Calu3 (cell line): ENCODE data around the gene VLDLR. TPM values are rescaled to one million over a fixed set of nuclear protein-coding genes. Genes with fewer than 3 reads are reported as not detected.

Experiments
- BruUV-seq: library from RNA; stranded (reverse); fragments of 400-500 nt; replicated peaks from 2 replicates; lab custom pipeline; 2021; lab: Mats Ljungman, UMichigan
- CTCF ChIA-PET: fragments of 300-600 bp; sonication (Branson Sonifier 250); formaldehyde crosslinking; loops from one replicate; lab custom pipeline; 2022; ENCODE audit warnings: antibody characterized with exemption; lab: Charles Lee
- DNase-seq: peaks from one replicate; pipeline ENCODE4 v3.0.0; 2022
- H3K27ac Mint-ChIP-seq: one replicate; pipeline ENCODE4 v1.8.0; 2022; ENCODE audit warnings: mixed read lengths; ENCODE audit not compliant: unreplicated experiment
- H3K27me3 Mint-ChIP-seq: one replicate; pipeline ENCODE4 v1.8.0; 2022; ENCODE audit warnings: mixed read lengths; ENCODE audit not compliant: unreplicated experiment
- H3K36me3 Mint-ChIP-seq: one replicate; pipeline ENCODE4 v1.8.0; 2022; ENCODE audit warnings: mild to moderate bottlenecking, moderate library complexity, mixed read lengths; ENCODE audit not compliant: insufficient read depth, unreplicated experiment
- H3K4me1 Mint-ChIP-seq: one replicate; pipeline ENCODE4 v1.8.0; 2022; ENCODE audit warnings: mild to moderate bottlenecking, low read depth, mixed read lengths; ENCODE audit not compliant: unreplicated experiment
- H3K4me3 Mint-ChIP-seq: one replicate; pipeline ENCODE4 v1.8.0; 2022; ENCODE audit warnings: mild to moderate bottlenecking, low read depth, moderate library complexity, mixed read lengths; ENCODE audit not compliant: unreplicated experiment
- H3K9me3 Mint-ChIP-seq: one replicate; pipeline ENCODE4 v1.8.0; 2022; ENCODE audit warnings: low read depth, mixed read lengths; ENCODE audit not compliant: unreplicated experiment
- intact Hi-C: fragments of 100-400 bp; cut with micrococcal nuclease; formaldehyde crosslinking; loops from one replicate; pipeline ENCODE4 v1.10.0; 2022; ENCODE audit not compliant: unreplicated experiment
- total RNA-seq: library from RNA; stranded (reverse); gene quantifications from 2 replicates; pipeline ENCODE4 v1.2.3, GENCODE V29; 2022
- TF ChIP-seq, protein P1 (sequence below): fragments of 200-600 bp; IDR thresholded peaks from one replicate; pipeline ENCODE4 v1.8.0; 2022; ENCODE audit warnings: antibody characterized with exemption; ENCODE audit not compliant: unreplicated experiment

The VLDLR gene
- total RNA-seq, 1 experiment from 2014 or later: 17.8 TPM

DNA sequence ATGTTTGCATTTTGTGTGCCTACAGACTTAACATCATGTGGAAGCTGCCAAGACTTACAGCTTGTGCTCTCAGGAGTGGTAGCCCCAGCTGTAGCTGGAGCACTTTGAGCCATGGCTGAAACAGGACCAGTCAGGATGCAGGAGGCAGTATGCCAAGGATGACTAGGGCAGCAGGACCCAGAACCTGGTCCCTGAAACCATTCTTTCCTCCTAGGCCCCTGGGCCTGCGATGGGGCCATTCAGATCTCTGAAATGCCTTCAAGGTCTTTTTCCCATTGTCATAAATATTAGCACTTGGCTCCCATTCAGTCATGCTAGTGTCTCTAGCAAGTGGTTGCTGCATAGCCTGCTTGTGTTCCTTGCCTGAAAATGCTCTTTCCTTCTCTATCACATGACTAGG lies 29.6 kb upstream of the VLDLR start:
- Mint-ChIP-seq H3K27me3 (no peaks in the 10 kb centered on the region), H3K27ac (no peak overlapping the region), H3K4me3 (no peak overlapping the region), H3K4me1 (no peaks in the 10 kb centered on the region), H3K36me3 (no peaks in the 10 kb centered on the region), H3K9me3 (peaks cover 7% of the 10 kb centered on the region)
- BruUV-seq: no TSS peak
- CTCF ChIA-PET: no interaction called here
- TF ChIP-seq, protein P1, sequence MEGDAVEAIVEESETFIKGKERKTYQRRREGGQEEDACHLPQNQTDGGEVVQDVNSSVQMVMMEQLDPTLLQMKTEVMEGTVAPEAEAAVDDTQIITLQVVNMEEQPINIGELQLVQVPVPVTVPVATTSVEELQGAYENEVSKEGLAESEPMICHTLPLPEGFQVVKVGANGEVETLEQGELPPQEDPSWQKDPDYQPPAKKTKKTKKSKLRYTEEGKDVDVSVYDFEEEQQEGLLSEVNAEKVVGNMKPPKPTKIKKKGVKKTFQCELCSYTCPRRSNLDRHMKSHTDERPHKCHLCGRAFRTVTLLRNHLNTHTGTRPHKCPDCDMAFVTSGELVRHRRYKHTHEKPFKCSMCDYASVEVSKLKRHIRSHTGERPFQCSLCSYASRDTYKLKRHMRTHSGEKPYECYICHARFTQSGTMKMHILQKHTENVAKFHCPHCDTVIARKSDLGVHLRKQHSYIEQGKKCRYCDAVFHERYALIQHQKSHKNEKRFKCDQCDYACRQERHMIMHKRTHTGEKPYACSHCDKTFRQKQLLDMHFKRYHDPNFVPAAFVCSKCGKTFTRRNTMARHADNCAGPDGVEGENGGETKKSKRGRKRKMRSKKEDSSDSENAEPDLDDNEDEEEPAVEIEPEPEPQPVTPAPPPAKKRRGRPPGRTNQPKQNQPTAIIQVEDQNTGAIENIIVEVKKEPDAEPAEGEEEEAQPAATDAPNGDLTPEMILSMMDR: no peak
- no peak for DNase-seq
- intact Hi-C loops: no loop called here

- Mint-ChIP-seq H3K4me3 (no peak overlapping the region), H3K4me1 (no peaks in the 10 kb centered on the region), H3K36me3 (no peaks in the 10 kb centered on the region), H3K27ac (no peak overlapping the region), H3K9me3 (peaks cover 7% of the 10 kb centered on the region), H3K27me3 (no peaks in the 10 kb centered on the region)
- TF ChIP-seq, protein P1: no peak
- no TSS peak for BruUV-seq
- DNase-seq: no peak
- CTCF ChIA-PET: no interaction called here
- intact Hi-C loops: no loop called here
Observed at GRCh38 chr9:2593744-2594143, 27.8 kb upstream of the VLDLR start.

GRCh38 chr9:2595973-2596372 lies 25.6 kb upstream of the VLDLR start:
- intact Hi-C loops: no loop called here
- CTCF ChIA-PET: interaction anchor here (1.2 kb wide), 1 partner anchor 14 kb away, joined by 3 read pairs; no protein-coding TSS in a partner anchor
- H3K4me3 Mint-ChIP-seq: no peak overlapping the region
- peaks cover 7% of the 10 kb centered on the region for H3K9me3 Mint-ChIP-seq
- TF ChIP-seq, protein P1: no peak
- no peaks in the 10 kb centered on the region for H3K27me3 Mint-ChIP-seq
- no peaks in the 10 kb centered on the region for H3K4me1 Mint-ChIP-seq
- DNase-seq: no peak
- no TSS peak for BruUV-seq
- no peak overlapping the region for H3K27ac Mint-ChIP-seq
- no peaks in the 10 kb centered on the region for H3K36me3 Mint-ChIP-seq

DNA sequence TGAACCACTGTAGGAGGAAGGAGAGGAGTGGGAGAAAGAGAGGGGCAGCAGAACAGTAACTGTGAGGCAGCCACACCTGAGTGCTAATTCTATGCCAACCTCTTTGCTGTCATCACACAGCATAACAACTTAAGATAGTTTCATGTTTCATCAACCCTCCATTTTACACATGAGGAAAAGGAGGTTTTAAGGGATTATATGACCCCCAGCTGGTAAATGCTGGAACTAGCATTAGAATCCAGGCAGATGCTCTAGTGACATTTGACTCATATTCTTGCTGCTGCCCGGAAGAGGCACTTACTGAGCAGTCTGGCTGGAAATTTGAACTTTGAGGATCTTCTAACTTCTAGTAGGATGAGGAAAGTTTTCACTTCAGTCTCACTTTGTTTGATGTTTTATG lies 24.1 kb upstream of the VLDLR start:
- H3K27me3 Mint-ChIP-seq: no peaks in the 10 kb centered on the region
- no peak overlapping the region for H3K27ac Mint-ChIP-seq
- TF ChIP-seq, protein P1: no peak
- H3K36me3 Mint-ChIP-seq: no peaks in the 10 kb centered on the region
- no peak overlapping the region for H3K4me3 Mint-ChIP-seq
- peaks cover 3% of the 10 kb centered on the region for H3K9me3 Mint-ChIP-seq
- no TSS peak for BruUV-seq
- intact Hi-C loops: no loop called here
- peaks cover 3% of the 10 kb centered on the region for H3K4me1 Mint-ChIP-seq
- no peak for DNase-seq
- CTCF ChIA-PET: no interaction called here
